Bronchial epithelial cell (primary cell): ENCODE data around the gene JAG1. TPM values are rescaled to one million over a fixed set of nuclear protein-coding genes. Genes with fewer than 3 reads are reported as not detected.
A peak's percentile ranks its signal among the peaks of the same experiment; 100 is the strongest.

Source experiments
- DNase-seq: peaks from one replicate; pipeline ENCODE4 v3.0.0-alpha.2; 2010; ENCODE audit warnings: low read depth
- FAIRE-seq: peaks from 2 replicates; lab custom pipeline; 2011; peaks lifted over from hg19 to GRCh38; lab: Jason Lieb, UNC
- H3K27me3 ChIP-seq: 2 replicates; pipeline ENCODE4 v1.5.1; 2011; ENCODE audit warnings: low read length; ENCODE audit not compliant: control insufficient read depth, insufficient read depth
- H3K36me3 ChIP-seq: 2 replicates; pipeline ENCODE4 v1.5.1; 2011; ENCODE audit warnings: low read length; ENCODE audit not compliant: control insufficient read depth, insufficient read depth
- H3K4me3 ChIP-seq: 2 replicates; pipeline ENCODE4 v1.5.1; 2011; ENCODE audit warnings: mild to moderate bottlenecking, low read depth, low read length, control low read depth
- CTCF ChIP-seq: IDR thresholded peaks from 2 replicates; pipeline ENCODE4 v1.5.1; 2011; ENCODE audit warnings: mild to moderate bottlenecking, moderate library complexity, low read length, control low read depth, inconsistent platforms; ENCODE audit not compliant: insufficient read depth, severe bottlenecking
- total RNA-seq: library from RNA; depleted of rRNA; stranded (reverse); fragments of >200 nt; gene quantifications from 2 replicates; pipeline ENCODE4 v1.2.1, GENCODE V29; 2014

JAG1 gene
- total RNA-seq, 1 donor from 2014 or later = 310 TPM

GRCh38 chr20:10605547-10606195, 68.1 kb downstream of the JAG1 start:
- FAIRE-seq (no peak), DNase-seq (no peak)
- H3K36me3 ChIP-seq = peaks cover 4% of the 10 kb centered on the region
- no peak overlapping the region for H3K4me3 ChIP-seq
- no peaks in the 10 kb centered on the region for H3K27me3 ChIP-seq
- no peak for TF ChIP-seq CTCF

GRCh38 chr20:10604865-10605440, 68.8 kb downstream of the JAG1 start:
- Histone ChIP-seq H3K4me3 (no peak overlapping the region), H3K27me3 (no peaks in the 10 kb centered on the region), H3K36me3 (peaks cover 3% of the 10 kb centered on the region)
- FAIRE-seq (no peak), DNase-seq (no peak)
- TF ChIP-seq CTCF = no peak

- DNase-seq (peak; percentile 90), FAIRE-seq (peak; percentile 36)
- no peak overlapping the region for H3K4me3 ChIP-seq
- no peaks in the 10 kb centered on the region for H3K27me3 ChIP-seq
- peaks cover 3% of the 10 kb centered on the region for H3K36me3 ChIP-seq
- no peak for TF ChIP-seq CTCF
Observed at GRCh38 chr20:10603971-10604864, 69.6 kb downstream of the JAG1 start.

GRCh38 chr20:10603378-10603777, 70.4 kb downstream of the JAG1 start:
- H3K27me3 ChIP-seq = no peaks in the 10 kb centered on the region
- no peak for FAIRE-seq
- no peak for DNase-seq
- no peak overlapping the region for H3K4me3 ChIP-seq
- peaks cover 3% of the 10 kb centered on the region for H3K36me3 ChIP-seq
- TF ChIP-seq CTCF = no peak

- TF ChIP-seq CTCF = no peak
- H3K36me3 ChIP-seq = peaks cover 3% of the 10 kb centered on the region
- no peak overlapping the region for H3K4me3 ChIP-seq
- H3K27me3 ChIP-seq = no peaks in the 10 kb centered on the region
- DNase-seq (no peak), FAIRE-seq (no peak)
Observed at GRCh38 chr20:10602221-10602871, 71.5 kb downstream of the JAG1 start.
